Measurements from ENCODE around the gene NCBP3. TPM values are rescaled to one million over a fixed set of nuclear protein-coding genes. Genes with fewer than 3 reads are reported as not detected.

NCBP3 gene
- total and polyA plus RNA-seq, 9 of the 15 experiments (the other 6 are each of a cell fraction or from before 2014, with no cell fraction given): 3.1 to 25.5 (median 20.5) TPM

DNA sequence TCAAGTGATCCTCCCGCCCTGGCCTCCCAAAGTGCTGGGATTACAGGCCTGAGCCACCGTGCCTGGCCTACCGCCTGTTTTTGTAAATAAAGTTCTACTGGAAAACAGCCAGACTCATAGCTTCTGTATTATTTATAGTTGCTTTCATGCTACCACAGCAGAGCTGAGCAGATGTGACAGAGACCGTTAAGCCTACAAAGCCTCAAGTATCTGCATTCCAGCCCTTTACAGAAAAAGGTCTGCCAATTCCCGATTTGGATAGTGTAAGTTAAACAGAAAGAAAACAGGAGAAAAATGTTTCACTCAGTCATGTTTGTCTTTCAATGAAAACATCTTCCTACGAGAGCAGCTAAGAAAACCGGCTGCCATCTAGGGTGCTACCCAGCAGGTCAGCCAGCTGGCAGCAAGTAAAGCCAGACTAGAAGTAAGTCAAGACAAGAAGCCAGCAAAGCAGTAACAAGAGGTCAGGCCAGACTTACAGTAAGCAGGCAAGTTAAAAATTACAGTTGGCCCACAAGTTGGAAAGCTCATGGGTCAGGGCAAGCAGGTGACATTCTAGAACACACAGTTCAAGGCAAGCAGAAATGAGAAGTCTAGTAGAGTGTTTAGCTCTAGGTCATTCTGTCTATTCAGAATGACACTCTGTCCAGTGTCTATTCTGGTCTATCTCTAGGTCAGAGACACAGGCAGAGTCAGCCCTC, 17.7 kb downstream of the NCBP3 start:
- Histone ChIP-seq H3K4me3 (no peak overlapping the region), H3K27ac (ENCODE audit: extremely low read depth, low read depth, low read length) (no peak overlapping the region), H3K79me2 (ENCODE audit: control insufficient read depth, insufficient read depth, low read length) (no peaks in the 10 kb centered on the region), H3K4me1 (replicated peaks in 1 of 2; ENCODE audit: control insufficient read depth in 2 of 2, insufficient read depth in 2 of 2, low read length in 2 of 2) (no peaks in the 10 kb centered on the region), H3K9me1 (ENCODE audit: control insufficient read depth, insufficient read depth, low read length) (no peaks in the 10 kb centered on the region), H3K27me3 (ENCODE audit: control insufficient read depth in 2 of 2, insufficient read depth in 2 of 2, low read length in 2 of 2) (no peaks in the 10 kb centered on the region), H3K4me2 (ENCODE audit: insufficient read depth, low read length) (no peak overlapping the region), H3K9me3 (replicated peaks; ENCODE audit: control insufficient read depth, insufficient read depth, low read depth, low read length) (no peaks in the 10 kb centered on the region), H2AFZ (ENCODE audit: low read depth, low read length) (no peak overlapping the region), H4K20me1 (replicated peaks; ENCODE audit: control insufficient read depth, insufficient read depth, low read length) (no peaks in the 10 kb centered on the region), H3K36me3 (ENCODE audit: control insufficient read depth, insufficient read depth, low read length) (peaks cover 58% of the 10 kb centered on the region), H3K9ac (ENCODE audit: insufficient read depth in 1 of 2, low read depth in 2 of 2, low read length in 2 of 2) (no peak overlapping the region)
- WGBS (ENCODE audit: insufficient coverage, low coverage, missing lambda C conversion rate): 85% methylated on average over 7 of the region's 7 CpGs
- ATAC-seq: no peak
- no peak for DNase-seq (ENCODE audit: extremely low read depth in 1 of 4, low spot score in 3 of 4)
- no peak for FAIRE-seq
- no TSS peak for BruUV-seq (replicated peaks)
- intact Hi-C loops (cut with micrococcal nuclease): no loop called here
- ChIA-PET POLR2A (interaction anchor here (0.6 kb wide), 1 partner anchor 206 kb away, joined by 3 read pairs; no protein-coding TSS in a partner anchor), CTCF (ENCODE audit: low intra/inter-chr PET ratio) (interaction anchor here (1.0 kb wide), 1 partner anchor 146 kb away, joined by 3 read pairs; no protein-coding TSS in a partner anchor)
- TF ChIP-seq NCOA4 (IDR thresholded peaks at IDR 0.05; ENCODE audit: partially characterized antibody) (no peak), PRMT5 (CRISPR knock-in tag; IDR thresholded peaks at IDR 0.05) (no peak), HIVEP1 (CRISPR knock-in tag; IDR thresholded peaks at IDR 0.05) (no peak), CREM (IDR thresholded peaks at IDR 0.05; ENCODE audit: low read depth) (no peak), ZEB2 (IDR thresholded peaks at IDR 0.05) (no peak)
- TF ChIP-seq, protein P1, sequence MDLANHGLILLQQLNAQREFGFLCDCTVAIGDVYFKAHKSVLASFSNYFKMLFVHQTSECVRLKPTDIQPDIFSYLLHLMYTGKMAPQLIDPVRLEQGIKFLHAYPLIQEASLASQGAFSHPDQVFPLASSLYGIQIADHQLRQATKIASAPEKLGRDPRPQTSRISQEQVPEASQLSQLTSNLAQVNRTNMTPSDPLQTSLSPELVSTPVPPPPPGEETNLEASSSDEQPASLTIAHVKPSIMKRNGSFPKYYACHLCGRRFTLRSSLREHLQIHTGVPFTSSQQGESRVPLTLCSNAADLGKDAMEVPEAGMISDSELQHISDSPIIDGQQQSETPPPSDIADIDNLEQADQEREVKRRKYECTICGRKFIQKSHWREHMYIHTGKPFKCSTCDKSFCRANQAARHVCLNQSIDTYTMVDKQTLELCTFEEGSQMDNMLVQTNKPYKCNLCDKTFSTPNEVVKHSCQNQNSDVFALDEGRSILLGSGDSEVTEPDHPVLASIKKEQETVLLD (IDR thresholded peaks at IDR 0.05): no peak
- TF ChIP-seq, protein P2, sequence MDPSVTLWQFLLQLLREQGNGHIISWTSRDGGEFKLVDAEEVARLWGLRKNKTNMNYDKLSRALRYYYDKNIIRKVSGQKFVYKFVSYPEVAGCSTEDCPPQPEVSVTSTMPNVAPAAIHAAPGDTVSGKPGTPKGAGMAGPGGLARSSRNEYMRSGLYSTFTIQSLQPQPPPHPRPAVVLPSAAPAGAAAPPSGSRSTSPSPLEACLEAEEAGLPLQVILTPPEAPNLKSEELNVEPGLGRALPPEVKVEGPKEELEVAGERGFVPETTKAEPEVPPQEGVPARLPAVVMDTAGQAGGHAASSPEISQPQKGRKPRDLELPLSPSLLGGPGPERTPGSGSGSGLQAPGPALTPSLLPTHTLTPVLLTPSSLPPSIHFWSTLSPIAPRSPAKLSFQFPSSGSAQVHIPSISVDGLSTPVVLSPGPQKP (CRISPR knock-in tag; IDR thresholded peaks at IDR 0.05): no peak
- TF ChIP-seq, protein P3, sequence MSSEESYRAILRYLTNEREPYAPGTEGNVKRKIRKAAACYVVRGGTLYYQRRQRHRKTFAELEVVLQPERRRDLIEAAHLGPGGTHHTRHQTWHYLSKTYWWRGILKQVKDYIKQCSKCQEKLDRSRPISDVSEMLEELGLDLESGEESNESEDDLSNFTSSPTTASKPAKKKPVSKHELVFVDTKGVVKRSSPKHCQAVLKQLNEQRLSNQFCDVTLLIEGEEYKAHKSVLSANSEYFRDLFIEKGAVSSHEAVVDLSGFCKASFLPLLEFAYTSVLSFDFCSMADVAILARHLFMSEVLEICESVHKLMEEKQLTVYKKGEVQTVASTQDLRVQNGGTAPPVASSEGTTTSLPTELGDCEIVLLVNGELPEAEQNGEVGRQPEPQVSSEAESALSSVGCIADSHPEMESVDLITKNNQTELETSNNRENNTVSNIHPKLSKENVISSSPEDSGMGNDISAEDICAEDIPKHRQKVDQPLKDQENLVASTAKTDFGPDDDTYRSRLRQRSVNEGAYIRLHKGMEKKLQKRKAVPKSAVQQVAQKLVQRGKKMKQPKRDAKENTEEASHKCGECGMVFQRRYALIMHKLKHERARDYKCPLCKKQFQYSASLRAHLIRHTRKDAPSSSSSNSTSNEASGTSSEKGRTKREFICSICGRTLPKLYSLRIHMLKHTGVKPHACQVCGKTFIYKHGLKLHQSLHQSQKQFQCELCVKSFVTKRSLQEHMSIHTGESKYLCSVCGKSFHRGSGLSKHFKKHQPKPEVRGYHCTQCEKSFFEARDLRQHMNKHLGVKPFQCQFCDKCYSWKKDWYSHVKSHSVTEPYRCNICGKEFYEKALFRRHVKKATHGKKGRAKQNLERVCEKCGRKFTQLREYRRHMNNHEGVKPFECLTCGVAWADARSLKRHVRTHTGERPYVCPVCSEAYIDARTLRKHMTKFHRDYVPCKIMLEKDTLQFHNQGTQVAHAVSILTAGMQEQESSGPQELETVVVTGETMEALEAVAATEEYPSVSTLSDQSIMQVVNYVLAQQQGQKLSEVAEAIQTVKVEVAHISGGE (CRISPR knock-in tag; IDR thresholded peaks at IDR 0.05): no peak
- TF ChIP-seq, protein P4, sequence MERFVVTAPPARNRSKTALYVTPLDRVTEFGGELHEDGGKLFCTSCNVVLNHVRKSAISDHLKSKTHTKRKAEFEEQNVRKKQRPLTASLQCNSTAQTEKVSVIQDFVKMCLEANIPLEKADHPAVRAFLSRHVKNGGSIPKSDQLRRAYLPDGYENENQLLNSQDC (CRISPR knock-in tag; IDR thresholded peaks at IDR 0.05): no peak
- in situ Hi-C loops (cut with MboI): no loop called here
